Caco-2 (cell line): ENCODE results near the gene AGK. TPM values are rescaled to one million over a fixed set of nuclear protein-coding genes. Genes with fewer than 3 reads are reported as not detected.
"Not testable (repeated sequence)": the region's sequence is repeated elsewhere in the genome, so short reads cannot be mapped to it uniquely, and the experiment has no call there.

Experiments
- BruUV-seq: library from RNA; stranded (reverse); fragments of 400-500 nt; replicated peaks from 2 replicates; lab custom pipeline; 2021; lab: Mats Ljungman, UMichigan
- CTCF ChIA-PET: fragments of 300-600 bp; sonication (Branson Sonifier 250); formaldehyde crosslinking; loops from one replicate; lab custom pipeline; 2022; ENCODE audit warnings: antibody characterized with exemption; lab: Charles Lee
- POLR2A ChIA-PET: fragments of 300-600 bp; sonication (Branson Sonifier 250); formaldehyde crosslinking; loops from one replicate; lab custom pipeline; 2022; ENCODE audit warnings: antibody characterized with exemption; lab: Charles Lee
- DNase-seq, 2 experiments: peaks; one replicate each; pipeline versions ENCODE4 v3.0.0 to v3.0.0-alpha.2; 2020 to 2022
- H3K27me3 ChIP-seq: replicated peaks from 2 replicates; pipeline ENCODE4 v1.6.0; 2011; ENCODE audit warnings: low read length; ENCODE audit not compliant: control insufficient read depth, insufficient read depth
- H3K36me3 ChIP-seq: 2 replicates; pipeline ENCODE4 v1.5.1; 2011; ENCODE audit warnings: low read length; ENCODE audit not compliant: control insufficient read depth, insufficient read depth
- H3K4me1 ChIP-seq: fragments of 250-450 bp; sonication (Bioruptor Pico); 2 replicates; pipeline ENCODE4 v1.5.1; 2020; ENCODE audit warnings: mild to moderate bottlenecking
- H3K4me3 ChIP-seq: 2 replicates; pipeline ENCODE4 v1.5.1; 2011; ENCODE audit warnings: low read depth, mild to moderate bottlenecking, control low read depth, low read length
- H3K9me3 ChIP-seq: fragments of 250-450 bp; sonication (Bioruptor Pico); 2 replicates; pipeline ENCODE4 v1.5.1; 2020; ENCODE audit warnings: mild to moderate bottlenecking, moderate library complexity
- H3K27ac Mint-ChIP-seq: one replicate; pipeline ENCODE4 v1.8.0; 2022; ENCODE audit warnings: mixed read lengths; ENCODE audit not compliant: unreplicated experiment
- H3K27me3 Mint-ChIP-seq: one replicate; pipeline ENCODE4 v1.8.0; 2022; ENCODE audit warnings: mixed read lengths; ENCODE audit not compliant: insufficient read depth, unreplicated experiment
- H3K36me3 Mint-ChIP-seq: one replicate; pipeline ENCODE4 v1.8.0; 2022; ENCODE audit warnings: mild to moderate bottlenecking, mixed read lengths; ENCODE audit not compliant: insufficient read depth, unreplicated experiment
- H3K4me1 Mint-ChIP-seq: one replicate; pipeline ENCODE4 v1.8.0; 2022; ENCODE audit warnings: low read depth, mixed read lengths; ENCODE audit not compliant: unreplicated experiment
- H3K4me3 Mint-ChIP-seq: one replicate; pipeline ENCODE4 v1.8.0; 2022; ENCODE audit warnings: mild to moderate bottlenecking, moderate library complexity, mixed read lengths; ENCODE audit not compliant: unreplicated experiment
- H3K9me3 Mint-ChIP-seq: one replicate; pipeline ENCODE4 v1.8.0; 2022; ENCODE audit warnings: mixed read lengths; ENCODE audit not compliant: unreplicated experiment
- CTCF ChIP-seq, 2 experiments: fragments of 200-600 bp in 1 of 2; IDR thresholded peaks; 1 replicate in 1 of 2; 2 replicates in 1 of 2; pipeline versions ENCODE4 v1.5.1 to v1.8.0; 2011 to 2022; ENCODE audit warnings: antibody characterized with exemption in 1 of 2, control low read depth in 1 of 2, inconsistent platforms in 1 of 2, low read depth in 1 of 2, low read length in 1 of 2, mild to moderate bottlenecking in 1 of 2, moderate library complexity in 1 of 2; ENCODE audit not compliant: insufficient read depth in 1 of 2, severe bottlenecking in 1 of 2, unreplicated experiment in 1 of 2
- intact Hi-C: fragments of 100-400 bp; cut with micrococcal nuclease; formaldehyde crosslinking; loops from one replicate; pipeline ENCODE4 v1.10.0; 2022; ENCODE audit not compliant: unreplicated experiment
- total RNA-seq: library from RNA; stranded (reverse); gene quantifications from 2 replicates; pipeline ENCODE4 v1.2.3, GENCODE V29; 2022

AGK gene
- total RNA-seq, 1 experiment from 2014 or later: 32.3 TPM

GRCh38 chr7:141641876-141642275 is 90.7 kb downstream of the AGK start:
- H3K9me3 Mint-ChIP-seq: no peaks in the 10 kb centered on the region
- ChIA-PET POLR2A (no interaction called here), CTCF (no interaction called here)
- no peaks in the 10 kb centered on the region; the same call in 1 of the 2 replicates for H3K36me3 ChIP-seq
- H3K27me3 Mint-ChIP-seq: no peaks in the 10 kb centered on the region
- H3K4me1 Mint-ChIP-seq: no peaks in the 10 kb centered on the region
- no peak for TF ChIP-seq CTCF (IDR thresholded peaks at IDR 0.05; ENCODE audit: insufficient read depth in 1 of 2, low read depth in 1 of 2, low read length in 1 of 2, severe bottlenecking in 1 of 2, unreplicated experiment in 1 of 2)
- BruUV-seq: no TSS peak
- H3K9me3 ChIP-seq: no peaks in the 10 kb centered on the region
- no peaks in the 10 kb centered on the region for H3K27me3 ChIP-seq
- intact Hi-C loops: no loop called here
- no peaks in the 10 kb centered on the region for H3K36me3 Mint-ChIP-seq
- no peak overlapping the region for H3K4me3 Mint-ChIP-seq
- no peak overlapping the region for H3K27ac Mint-ChIP-seq
- DNase-seq: no peak
- H3K4me3 ChIP-seq: no peak overlapping the region
- no peaks in the 10 kb centered on the region for H3K4me1 ChIP-seq

GRCh38 chr7:141645188-141645587 is 94.0 kb downstream of the AGK start:
- ChIA-PET CTCF (no interaction called here), POLR2A (no interaction called here)
- H3K36me3 ChIP-seq: no peaks in the 10 kb centered on the region; the same call in 1 of the 2 replicates
- Mint-ChIP-seq H3K4me1 (no peaks in the 10 kb centered on the region), H3K27ac (no peak overlapping the region), H3K9me3 (no peaks in the 10 kb centered on the region), H3K4me3 (no peak overlapping the region), H3K27me3 (no peaks in the 10 kb centered on the region), H3K36me3 (peaks cover 7% of the 10 kb centered on the region)
- peaks cover 5% of the 10 kb centered on the region; the same call in 1 of the 2 replicates for H3K4me1 ChIP-seq
- no peak overlapping the region for H3K4me3 ChIP-seq
- no peak for DNase-seq
- no TSS peak for BruUV-seq
- intact Hi-C loops: no loop called here
- H3K27me3 ChIP-seq: no peaks in the 10 kb centered on the region
- no peaks in the 10 kb centered on the region for H3K9me3 ChIP-seq
- no peak for TF ChIP-seq CTCF (IDR thresholded peaks at IDR 0.05; ENCODE audit: insufficient read depth in 1 of 2, low read depth in 1 of 2, low read length in 1 of 2, severe bottlenecking in 1 of 2, unreplicated experiment in 1 of 2)

- H3K4me1 ChIP-seq: peaks cover 8% of the 10 kb centered on the region; the same call in 1 of the 2 replicates
- H3K36me3 ChIP-seq: no peaks in the 10 kb centered on the region; the same call in 1 of the 2 replicates
- H3K4me3 ChIP-seq: no peak overlapping the region
- no TSS peak for BruUV-seq
- intact Hi-C loops: no loop called here
- Mint-ChIP-seq H3K9me3 (no peaks in the 10 kb centered on the region), H3K27me3 (no peaks in the 10 kb centered on the region), H3K36me3 (peaks cover 8% of the 10 kb centered on the region), H3K4me3 (no peak overlapping the region), H3K4me1 (no peaks in the 10 kb centered on the region), H3K27ac (no peak overlapping the region)
- H3K9me3 ChIP-seq: no peaks in the 10 kb centered on the region
- H3K27me3 ChIP-seq: no peaks in the 10 kb centered on the region
- CTCF ChIA-PET: no interaction called here
- DNase-seq: no peak
- POLR2A ChIA-PET: no interaction called here
- no peak for TF ChIP-seq CTCF (IDR thresholded peaks at IDR 0.05; ENCODE audit: insufficient read depth in 1 of 2, low read depth in 1 of 2, low read length in 1 of 2, severe bottlenecking in 1 of 2, unreplicated experiment in 1 of 2)
Observed at GRCh38 chr7:141646826-141647480, 95.7 kb downstream of the AGK start.

- POLR2A ChIA-PET: not testable (repeated sequence)
Observed at GRCh38 chr7:141647701-141648100, 96.5 kb downstream of the AGK start.

More at GRCh38 chr7:141647701-141648100, 96.5 kb downstream of the AGK start:
- H3K4me1 Mint-ChIP-seq, H3K9me3 Mint-ChIP-seq, DNase-seq, intact Hi-C loops, CTCF ChIA-PET, BruUV-seq, H3K27me3 ChIP-seq, H3K9me3 ChIP-seq, H3K27ac Mint-ChIP-seq, H3K4me3 ChIP-seq, H3K4me1 ChIP-seq, H3K4me3 Mint-ChIP-seq, H3K36me3 Mint-ChIP-seq, H3K36me3 ChIP-seq, H3K27me3 Mint-ChIP-seq: not testable (repeated sequence)
